ENCODE measurements around the gene MCEMP1. TPM values are rescaled to one million over a fixed set of nuclear protein-coding genes. Genes with fewer than 3 reads are reported as not detected.

Gene MCEMP1
- total RNA-seq, 4 donors from 2014 or later: 0.41 TPM; not detected in 3

DNA sequence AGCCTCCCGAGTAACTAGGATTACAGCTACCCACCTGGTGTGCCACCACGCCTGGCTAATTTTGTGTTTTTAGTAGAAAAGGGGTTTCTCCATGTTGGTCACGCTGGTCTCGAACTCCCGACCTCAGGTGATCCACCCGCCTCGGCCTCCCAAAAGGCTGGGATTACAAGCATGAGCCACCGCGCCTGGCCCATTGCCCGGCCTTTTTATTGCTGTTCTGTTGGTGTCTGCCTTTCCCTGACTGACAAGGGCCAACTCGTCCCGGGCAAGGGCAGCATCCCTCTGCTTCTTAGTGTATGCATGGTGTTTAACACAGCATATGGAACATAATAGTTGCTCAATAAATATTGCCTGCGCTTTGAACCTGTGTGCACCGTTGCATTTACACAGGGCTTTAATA is 14.2 kb upstream of the MCEMP1 start:
- Histone ChIP-seq H3K4me3 (no peak overlapping the region), H3K27ac (no peak overlapping the region), H3K27me3 (peaks cover 3% of the 10 kb centered on the region), H3K36me3 (no peaks in the 10 kb centered on the region), H3K9me3 (no peaks in the 10 kb centered on the region), H3K4me1 (no peaks in the 10 kb centered on the region)
- no peak for TF ChIP-seq POLR2AphosphoS5 (IDR thresholded peaks at IDR 0.05)
- in situ Hi-C loops (cut with MboI; ENCODE audit: low pct_ligation_motif_present in 1 of 4, low pct_unique_long_range_greater_than_20kb in 1 of 4, low sequenced_read_pairs in 3 of 4) (loop anchor here in 2 of 4 donors (25.0 kb wide), 2 partner anchors 150 to 300 kb away; no protein-coding TSS in a partner anchor), intact Hi-C loops (cut with DNase I; ENCODE audit: low total_unique reads) (no loop called here)
- WGBS, 2 donors (ENCODE audit: low coverage in 1 of 2): 61% methylated on average over 14 of the region's 14 CpGs; no CpG with 5 or more reads in 1 of the 2 donors
- DNase-seq: no peak

DNA sequence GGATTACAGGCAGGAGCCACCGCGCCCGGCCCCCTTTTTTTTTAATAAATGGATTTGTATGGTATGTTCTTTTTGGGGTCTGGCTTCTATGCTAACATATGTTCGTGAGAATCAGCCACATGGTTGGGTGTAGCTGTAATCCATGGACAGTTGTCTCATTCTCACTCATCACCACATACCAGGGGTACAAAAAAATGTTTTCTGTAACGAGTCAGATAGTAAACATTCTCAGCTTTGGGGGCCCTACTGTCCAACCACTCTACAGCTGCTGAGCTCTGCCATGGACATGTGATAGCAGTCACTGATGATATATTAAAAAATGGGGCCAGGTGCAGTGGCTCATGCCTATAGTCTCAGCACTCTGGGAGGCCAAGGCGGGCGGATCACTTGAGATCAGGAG is 13.2 kb upstream of the MCEMP1 start:
- H3K4me3 ChIP-seq: no peak overlapping the region
- in situ Hi-C loops (cut with MboI; ENCODE audit: low pct_ligation_motif_present in 1 of 4, low pct_unique_long_range_greater_than_20kb in 1 of 4, low sequenced_read_pairs in 3 of 4) (loop anchor here in 2 of 4 donors (25.0 kb wide), 2 partner anchors 149 to 301 kb away; no protein-coding TSS in a partner anchor), intact Hi-C loops (cut with DNase I; ENCODE audit: low total_unique reads) (no loop called here)
- TF ChIP-seq EP300 (IDR thresholded peaks at IDR 0.05; ENCODE audit: low read depth) (no peak), POLR2AphosphoS5 (IDR thresholded peaks at IDR 0.05) (no peak), POLR2A (IDR thresholded peaks at IDR 0.05) (no peak)
- TF ChIP-seq, protein P1, sequence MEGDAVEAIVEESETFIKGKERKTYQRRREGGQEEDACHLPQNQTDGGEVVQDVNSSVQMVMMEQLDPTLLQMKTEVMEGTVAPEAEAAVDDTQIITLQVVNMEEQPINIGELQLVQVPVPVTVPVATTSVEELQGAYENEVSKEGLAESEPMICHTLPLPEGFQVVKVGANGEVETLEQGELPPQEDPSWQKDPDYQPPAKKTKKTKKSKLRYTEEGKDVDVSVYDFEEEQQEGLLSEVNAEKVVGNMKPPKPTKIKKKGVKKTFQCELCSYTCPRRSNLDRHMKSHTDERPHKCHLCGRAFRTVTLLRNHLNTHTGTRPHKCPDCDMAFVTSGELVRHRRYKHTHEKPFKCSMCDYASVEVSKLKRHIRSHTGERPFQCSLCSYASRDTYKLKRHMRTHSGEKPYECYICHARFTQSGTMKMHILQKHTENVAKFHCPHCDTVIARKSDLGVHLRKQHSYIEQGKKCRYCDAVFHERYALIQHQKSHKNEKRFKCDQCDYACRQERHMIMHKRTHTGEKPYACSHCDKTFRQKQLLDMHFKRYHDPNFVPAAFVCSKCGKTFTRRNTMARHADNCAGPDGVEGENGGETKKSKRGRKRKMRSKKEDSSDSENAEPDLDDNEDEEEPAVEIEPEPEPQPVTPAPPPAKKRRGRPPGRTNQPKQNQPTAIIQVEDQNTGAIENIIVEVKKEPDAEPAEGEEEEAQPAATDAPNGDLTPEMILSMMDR (IDR thresholded peaks at IDR 0.05): no peak
- peaks cover 5% of the 10 kb centered on the region for H3K27me3 ChIP-seq
- H3K4me1 ChIP-seq: no peaks in the 10 kb centered on the region
- no peaks in the 10 kb centered on the region for H3K9me3 ChIP-seq
- H3K36me3 ChIP-seq: no peaks in the 10 kb centered on the region
- 70 to 80% methylated on average over 4 to 7 of the region's 7 CpGs for WGBS, 2 donors (ENCODE audit: low coverage in 1 of 2)
- no peak for DNase-seq
- no peak overlapping the region for H3K27ac ChIP-seq

DNA sequence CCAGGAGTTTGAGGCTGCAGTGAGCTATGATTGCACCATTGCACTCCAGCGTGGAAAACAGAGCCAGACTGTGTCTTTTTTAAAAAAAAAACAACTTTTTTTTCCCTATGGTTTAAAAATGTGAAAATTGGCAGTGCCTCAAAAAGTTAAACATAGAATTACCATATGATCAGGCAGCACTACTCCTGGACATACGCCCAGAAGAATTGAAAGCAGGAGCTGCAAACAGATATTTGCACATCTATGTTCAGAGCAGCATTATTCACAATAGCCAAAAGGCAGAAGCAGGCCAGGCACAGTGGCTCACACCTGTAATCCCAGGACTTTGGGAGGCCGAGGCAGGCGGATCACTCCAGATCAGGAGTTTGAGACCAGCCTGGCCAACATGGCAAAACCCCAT is 11.8 kb upstream of the MCEMP1 start:
- intact Hi-C loops (cut with DNase I; ENCODE audit: low total_unique reads) (no loop called here), in situ Hi-C loops (cut with MboI; ENCODE audit: low pct_ligation_motif_present in 1 of 4, low pct_unique_long_range_greater_than_20kb in 1 of 4, low sequenced_read_pairs in 3 of 4) (loop anchor here in 2 of 4 donors (25.0 kb wide), 2 partner anchors 147 to 303 kb away; no protein-coding TSS in a partner anchor)
- 40 to 48% methylated on average over 4 of the region's 4 CpGs for WGBS, 2 donors (ENCODE audit: low coverage in 1 of 2)
- Histone ChIP-seq H3K4me3 (no peak overlapping the region), H3K9me3 (no peaks in the 10 kb centered on the region), H3K36me3 (no peaks in the 10 kb centered on the region), H3K4me1 (no peaks in the 10 kb centered on the region), H3K27ac (no peak overlapping the region), H3K27me3 (peaks cover 17% of the 10 kb centered on the region)
- DNase-seq: no peak
- TF ChIP-seq POLR2A (IDR thresholded peaks at IDR 0.05): no peak
- TF ChIP-seq POLR2AphosphoS5 (IDR thresholded peaks at IDR 0.05): no peak

DNA sequence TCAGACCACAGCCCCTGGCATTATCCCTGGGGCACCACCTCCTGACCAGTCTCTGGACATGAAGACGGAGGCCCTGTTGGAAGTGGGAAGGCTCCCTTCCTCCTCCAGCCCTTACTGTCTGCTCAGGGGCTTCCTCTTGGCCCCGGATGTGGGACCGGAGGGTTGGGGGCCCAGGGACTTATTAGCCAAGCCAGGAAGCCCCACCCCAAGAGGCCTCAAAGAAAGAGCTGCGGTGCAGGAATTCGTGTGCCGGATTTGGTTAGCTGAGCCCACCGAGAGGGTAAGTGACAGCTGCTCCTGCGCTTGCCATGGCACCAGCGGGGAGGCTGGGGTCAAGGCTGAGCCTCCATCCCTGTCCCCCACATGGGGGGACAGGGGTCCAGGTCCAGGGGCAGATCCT is 8.0 kb upstream of the MCEMP1 start, which contains the start of gene RETN:
Gene RETN (plus strand): TSS at position 208 of the 400 bp plus-strand sequence. CDS start 278 bp downstream, outside the sequence.
- in situ Hi-C loops (cut with MboI; ENCODE audit: low pct_ligation_motif_present in 1 of 4, low pct_unique_long_range_greater_than_20kb in 1 of 4, low sequenced_read_pairs in 3 of 4) (loop anchor here in 2 of 4 donors (25.0 kb wide), 2 partner anchors 143 to 307 kb away; no protein-coding TSS in a partner anchor), intact Hi-C loops (cut with DNase I; ENCODE audit: low total_unique reads) (no loop called here)
- Histone ChIP-seq H3K4me3 (no peak within 1 kb of the TSS), H3K4me1 (no peaks in the 10 kb centered on the region), H3K27me3 (peaks cover 25% of the 10 kb centered on the region), H3K9me3 (no peaks in the 10 kb centered on the region), H3K36me3 (no peaks in the 10 kb centered on the region), H3K27ac (no peak within 1 kb of the TSS)
- WGBS, 2 donors (ENCODE audit: low coverage in 1 of 2): 79% methylated on average over 7 of the region's 9 CpGs; no CpG with 5 or more reads in 1 of the 2 donors
- DNase-seq: no peak
- TF ChIP-seq EP300 (IDR thresholded peaks at IDR 0.05; ENCODE audit: low read depth): no peak
- TF ChIP-seq, protein P1 (IDR thresholded peaks at IDR 0.05): no peak
- TF ChIP-seq POLR2A (IDR thresholded peaks at IDR 0.05): no peak
- no peak for TF ChIP-seq POLR2AphosphoS5 (IDR thresholded peaks at IDR 0.05)

DNA sequence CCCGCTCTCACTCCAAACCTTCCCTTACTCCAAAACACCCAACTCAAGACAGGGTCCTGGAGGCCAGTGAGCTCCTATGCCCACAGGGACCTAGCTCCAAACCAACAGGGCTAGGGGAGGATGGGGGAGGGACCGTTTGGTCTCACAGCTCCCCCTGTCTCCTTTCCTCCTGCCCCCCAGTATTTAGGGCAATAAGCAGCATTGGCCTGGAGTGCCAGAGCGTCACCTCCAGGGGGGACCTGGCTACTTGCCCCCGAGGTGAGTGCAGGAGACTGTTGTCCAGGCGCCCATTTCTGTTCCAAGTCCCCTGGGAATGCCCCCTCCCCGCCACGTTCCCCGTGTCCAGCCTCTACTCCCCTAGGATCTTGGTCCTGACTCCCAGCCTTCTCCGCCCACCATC is 7.2 kb upstream of the MCEMP1 start:
- Histone ChIP-seq H3K36me3 (no peaks in the 10 kb centered on the region), H3K9me3 (no peaks in the 10 kb centered on the region), H3K4me1 (peaks cover 0 to 3% (median 0%) of the 10 kb centered on the region in 4 donors), H3K27me3 (peaks cover 25% of the 10 kb centered on the region), H3K27ac (no peak overlapping the region), H3K4me3 (no peak overlapping the region)
- TF ChIP-seq, protein P1 (IDR thresholded peaks at IDR 0.05): no peak
- no peak for TF ChIP-seq POLR2AphosphoS5 (IDR thresholded peaks at IDR 0.05)
- TF ChIP-seq POLR2A (IDR thresholded peaks at IDR 0.05): no peak
- no peak for TF ChIP-seq EP300 (IDR thresholded peaks at IDR 0.05; ENCODE audit: low read depth)
- WGBS, 2 donors (ENCODE audit: low coverage in 1 of 2): 38 to 100% methylated on average over 1 to 9 of the region's 9 CpGs
- intact Hi-C loops (cut with DNase I; ENCODE audit: low total_unique reads) (no loop called here), in situ Hi-C loops (cut with MboI; ENCODE audit: low pct_ligation_motif_present in 1 of 4, low pct_unique_long_range_greater_than_20kb in 1 of 4, low sequenced_read_pairs in 3 of 4) (loop anchor here in 2 of 4 donors (25.0 kb wide), 2 partner anchors 143 to 307 kb away; no protein-coding TSS in a partner anchor)
- DNase-seq: no peak

All from transverse colon (tissue), 4 donors.